ENCODE measurements around the gene CFAP210.

The CFAP210 gene

GRCh38 chr2:169672406-169672805 is 21.8 kb downstream of the CFAP210 start:
- no peak for DNase-seq

GRCh38 chr2:169670937-169671336 is 23.3 kb downstream of the CFAP210 start:
- DNase-seq, result no peak

DNA sequence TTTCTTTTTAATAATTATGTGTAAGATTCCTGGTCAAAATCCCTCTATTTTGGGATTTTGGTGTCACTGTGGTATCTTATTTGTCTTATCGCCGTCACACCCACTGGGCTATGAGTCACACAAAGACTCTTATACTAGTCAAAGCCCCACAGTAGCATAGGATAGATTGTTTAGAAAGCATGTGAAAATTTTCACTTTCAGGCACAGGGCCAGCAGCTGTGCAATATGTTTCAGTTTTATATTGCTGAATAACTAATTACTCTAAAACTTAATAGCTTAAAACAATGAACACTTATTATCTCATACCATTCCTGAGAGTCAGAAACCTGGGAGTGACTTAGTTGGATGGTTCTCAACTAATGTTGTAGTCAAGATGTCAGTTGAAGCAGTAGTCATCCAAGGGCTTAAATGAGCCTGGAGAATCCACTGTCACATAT is 24.0 kb downstream of the CFAP210 start:
- DNase-seq, result no peak

DNA sequence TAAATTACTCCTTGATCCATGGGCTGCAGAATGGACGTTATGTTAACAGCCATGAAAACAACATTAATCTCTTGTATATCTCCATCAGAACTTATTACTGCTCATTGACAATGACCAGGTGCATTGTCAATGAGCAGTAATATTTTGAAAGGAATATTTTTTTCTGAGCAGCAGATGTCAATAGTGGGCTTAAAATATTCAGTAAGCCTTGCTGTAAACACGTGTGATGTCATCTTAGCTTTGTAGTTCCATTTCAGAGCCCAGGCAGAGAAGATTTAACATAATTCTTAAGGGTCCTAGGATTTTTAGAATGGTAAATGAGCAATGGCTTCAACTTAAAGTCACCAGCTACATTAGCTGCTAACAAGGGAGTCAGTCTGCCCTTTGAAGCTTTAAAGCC is 26.6 kb downstream of the CFAP210 start:
- DNase-seq, result no peak

GRCh38 chr2:169664978-169665930 is 29.0 kb downstream of the CFAP210 start:
- DNase-seq, result no peak

DNA sequence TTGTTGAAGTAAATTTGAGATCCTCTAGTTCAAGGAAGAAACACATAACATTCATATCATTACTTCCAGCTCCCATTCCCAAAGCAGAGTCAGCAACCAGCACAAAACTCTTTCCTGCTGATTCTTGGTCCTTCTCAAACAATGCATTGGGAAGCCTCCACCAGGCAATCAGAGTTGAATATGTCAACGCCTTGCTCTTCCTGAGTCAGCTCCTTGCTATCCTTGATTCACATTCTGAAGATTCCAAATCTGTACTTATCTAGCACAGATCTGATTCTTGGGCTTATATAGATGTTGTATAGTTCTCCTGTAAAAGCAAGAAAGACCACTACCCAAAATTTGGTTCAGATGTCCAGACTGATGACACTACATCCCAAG is 29.6 kb downstream of the CFAP210 start:
- DNase-seq, result no peak

- DNase-seq, result no peak
Measured at GRCh38 chr2:169663247-169663646, 31.0 kb downstream of the CFAP210 start.

GRCh38 chr2:169662744-169663143 is 31.5 kb downstream of the CFAP210 start:
- DNase-seq, result no peak

GRCh38 chr2:169661265-169661664 is 32.9 kb downstream of the CFAP210 start:
- no peak for DNase-seq

GRCh38 chr2:169659320-169659719 is 34.9 kb downstream of the CFAP210 start:
- DNase-seq, result no peak

- no peak for DNase-seq
Measured at GRCh38 chr2:169658877-169659276, 35.3 kb downstream of the CFAP210 start.

DNA sequence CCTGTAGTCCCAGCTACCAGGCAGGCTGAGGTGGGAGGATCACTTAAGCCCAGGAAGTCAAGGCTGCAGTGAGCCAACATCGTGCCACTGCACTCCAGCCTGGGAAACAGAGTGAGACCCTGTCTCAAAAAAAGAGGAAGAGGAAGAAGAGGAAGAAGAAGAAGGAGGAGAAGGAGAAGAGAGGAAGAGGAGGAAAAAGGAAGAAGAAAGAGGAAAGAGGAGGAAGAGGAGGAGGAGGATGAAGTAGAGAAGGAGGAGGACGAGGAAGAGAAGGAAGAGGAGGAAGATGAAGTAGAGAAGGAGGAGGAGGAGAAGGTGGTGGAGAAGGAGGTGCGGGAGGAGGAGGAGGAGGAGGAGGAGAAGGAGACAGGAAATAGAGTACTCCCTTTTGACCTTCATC is 38.0 kb downstream of the CFAP210 start:
- no peak for DNase-seq

DNA sequence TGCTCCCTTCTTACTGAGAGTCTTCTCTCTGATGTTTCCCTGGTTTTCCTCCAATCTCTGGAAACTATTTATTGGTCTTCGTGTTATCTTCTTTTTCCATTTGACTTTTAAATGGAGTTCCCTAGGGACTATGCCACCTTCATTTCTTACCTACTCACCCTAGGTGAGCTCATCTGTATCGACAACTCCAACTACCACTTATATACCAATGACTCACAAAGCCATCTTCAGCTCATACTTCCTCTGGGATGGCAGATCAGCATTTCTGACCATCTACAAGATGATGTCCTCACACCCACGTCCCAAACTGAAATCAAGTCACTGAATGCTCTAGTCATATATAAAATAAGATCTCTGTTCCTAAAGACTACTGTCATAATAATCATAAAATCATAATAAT is 40.6 kb downstream of the CFAP210 start:
- DNase-seq, result no peak

DNA sequence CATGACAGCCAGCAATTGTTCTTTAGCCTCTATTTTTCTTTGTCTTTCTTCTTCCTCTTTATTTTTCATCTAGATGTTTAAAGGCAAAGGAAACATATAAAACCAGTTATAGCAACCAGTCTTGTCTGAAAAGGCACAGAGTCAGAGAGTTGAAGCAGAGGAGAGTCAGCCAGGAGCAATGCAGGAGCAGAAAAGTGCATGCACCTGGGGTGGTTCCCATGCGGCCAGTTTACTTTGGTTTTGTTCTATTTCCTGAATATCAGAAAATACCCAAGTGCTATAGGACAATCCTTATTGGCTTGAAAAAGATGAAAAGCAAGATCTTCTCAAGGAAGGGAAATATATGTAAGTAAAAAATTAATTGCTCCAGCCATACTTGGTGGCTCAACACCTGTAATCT is 44.9 kb downstream of the CFAP210 start:
- DNase-seq, result no peak

GRCh38 chr2:169647496-169647895 is 46.7 kb downstream of the CFAP210 start:
- no peak for DNase-seq

GRCh38 chr2:169644173-169644572 is 50.0 kb downstream of the CFAP210 start:
- DNase-seq, result no peak

DNA sequence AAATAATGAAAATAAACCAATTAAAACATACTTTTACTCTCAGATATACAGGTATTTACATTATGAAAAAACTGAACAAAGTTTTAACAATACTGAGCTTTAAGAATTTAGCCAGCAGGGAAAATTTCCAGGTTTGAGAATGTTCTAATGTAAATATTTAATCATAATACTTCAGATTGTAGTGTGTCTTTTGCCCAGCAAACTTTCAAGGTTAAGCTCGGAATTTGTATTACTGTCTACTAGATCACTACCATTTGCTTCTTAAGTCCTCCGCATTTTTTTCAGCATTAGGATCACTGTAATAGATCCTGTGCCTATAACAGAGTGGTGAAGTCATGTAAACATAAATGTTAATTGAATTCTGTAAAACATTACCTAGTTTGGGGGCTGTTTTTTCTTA is 52.7 kb downstream of the CFAP210 start:
- no peak for DNase-seq

GRCh38 chr2:169640104-169640503 is 54.1 kb downstream of the CFAP210 start:
- DNase-seq, result no peak

DNA sequence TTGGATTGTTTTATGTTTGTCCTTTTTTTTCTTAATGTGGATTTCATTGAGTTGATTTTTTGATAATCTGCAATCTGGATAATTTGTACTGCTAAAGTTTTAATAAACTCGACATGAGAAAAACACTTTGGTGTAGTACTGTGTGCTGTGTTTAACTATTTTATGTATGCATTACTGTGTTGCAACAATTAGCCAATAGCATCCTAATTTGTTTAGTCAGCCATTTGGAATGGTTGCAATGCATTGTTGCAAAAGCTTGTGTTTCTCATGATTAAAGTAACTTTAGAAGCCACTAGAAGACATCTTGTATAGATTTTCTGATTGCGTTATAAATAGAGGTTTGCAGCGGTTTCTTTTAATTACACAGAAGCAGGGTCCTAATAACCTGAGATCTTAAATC is 56.6 kb downstream of the CFAP210 start:
- no peak for DNase-seq

GRCh38 chr2:169636440-169637097 is 57.6 kb downstream of the CFAP210 start:
- DNase-seq, result no peak

DNA sequence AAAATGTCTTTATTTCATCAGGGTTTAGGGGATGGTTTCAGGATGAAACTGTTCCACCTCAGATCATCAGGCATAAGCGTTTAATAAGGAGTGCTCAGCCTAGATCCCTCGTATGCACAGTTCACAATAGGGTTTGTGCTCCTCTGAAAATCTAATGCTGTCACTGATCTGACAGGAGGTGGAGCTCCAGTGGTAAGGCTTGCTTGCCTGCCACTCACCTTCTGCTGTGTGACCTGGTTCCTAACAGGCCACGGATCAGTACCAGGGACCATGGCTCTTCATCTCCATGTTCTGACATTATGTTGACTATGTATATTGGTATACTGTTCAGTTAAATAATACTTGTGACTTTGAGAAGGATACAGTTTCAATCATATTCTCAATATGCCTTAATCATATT is 68.4 kb downstream of the CFAP210 start:
- no peak for DNase-seq

- DNase-seq, result no peak
Measured at GRCh38 chr2:169623235-169623634, 71.0 kb downstream of the CFAP210 start.

DNA sequence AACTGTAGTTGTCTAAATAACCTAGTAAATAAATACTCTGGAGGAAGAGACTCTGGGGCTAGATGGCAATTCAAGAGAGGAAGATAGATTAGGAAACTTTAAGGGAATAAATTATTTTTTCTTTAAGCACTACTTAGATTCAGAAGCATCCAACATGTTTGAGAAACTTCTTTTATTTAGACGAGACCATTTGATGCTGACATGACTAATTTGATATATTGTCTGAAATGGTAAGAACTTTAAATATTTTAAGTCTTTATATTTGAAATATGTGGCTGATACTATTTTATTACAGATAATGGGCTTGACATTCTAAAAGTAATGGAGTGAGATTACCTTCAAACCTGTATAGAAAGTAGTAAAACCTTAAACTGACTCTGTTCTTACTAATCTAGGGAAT is 73.7 kb downstream of the CFAP210 start:
- no peak for DNase-seq

- no peak for DNase-seq
Measured at GRCh38 chr2:169619946-169620345, 74.3 kb downstream of the CFAP210 start.
